CD8-positive, alpha-beta memory T cell (primary cell): ENCODE data around the gene OSMR. TPM values are rescaled to one million over a fixed set of nuclear protein-coding genes. Genes with fewer than 3 reads are reported as not detected.

Experiments used
- CTCF ChIA-PET: fragments of 350-600 bp; sonication (Branson Sonifier 250); formaldehyde crosslinking; loops from one replicate; lab custom pipeline; 2021; ENCODE audit warnings: antibody characterized with exemption; lab: Charles Lee
- POLR2A ChIA-PET: fragments of 350-600 bp; sonication (Branson Sonifier 250); formaldehyde crosslinking; loops from one replicate; lab custom pipeline; 2021; ENCODE audit warnings: antibody characterized with exemption; lab: Charles Lee
- DNase-seq, 5 donors: peaks; one replicate each; pipeline versions ENCODE4 v3.0.0 to v3.0.0-alpha.2; 2020 to 2022; ENCODE audit warnings: mixed read lengths in 1 of 5
- H3K27ac ChIP-seq: one replicate; pipeline ENCODE4 v1.7.0; 2013; ENCODE audit warnings: low read depth, mild to moderate bottlenecking, low read length, moderate library complexity
- H3K27me3 ChIP-seq: 2 replicates; pipeline ENCODE4 v1.7.0; 2013; ENCODE audit warnings: low read length, mild to moderate bottlenecking; ENCODE audit not compliant: insufficient read depth, poor library complexity, severe bottlenecking
- H3K36me3 ChIP-seq: 2 replicates; pipeline ENCODE4 v1.7.0; 2013; ENCODE audit warnings: mild to moderate bottlenecking, low read length, moderate library complexity; ENCODE audit not compliant: insufficient read depth
- H3K4me1 ChIP-seq: 2 replicates; pipeline ENCODE4 v1.7.0; 2013; ENCODE audit warnings: mild to moderate bottlenecking, low read length, moderate library complexity; ENCODE audit not compliant: insufficient read depth
- H3K4me3 ChIP-seq: 2 replicates; pipeline ENCODE4 v1.7.0; 2013; ENCODE audit warnings: mild to moderate bottlenecking, low read length
- H3K9me3 ChIP-seq: 2 replicates; pipeline ENCODE4 v1.7.0; 2013; ENCODE audit warnings: mild to moderate bottlenecking, low read length
- H3K27ac Mint-ChIP-seq, 8 donors: one replicate each; pipeline ENCODE4 v1.8.0; 2020 to 2021; ENCODE audit warnings: mixed read lengths in 8 of 8, mild to moderate bottlenecking in 6 of 8, inconsistent platforms in 3 of 8, moderate library complexity in 3 of 8
- H3K27me3 Mint-ChIP-seq, 2 donors: one replicate each; pipeline ENCODE4 v1.8.0; 2020 to 2021; ENCODE audit warnings: mixed read lengths in 2 of 2, mild to moderate bottlenecking in 1 of 2, moderate library complexity in 1 of 2
- H3K36me3 Mint-ChIP-seq, 3 donors: one replicate each; pipeline ENCODE4 v1.8.0; 2020 to 2021; ENCODE audit warnings: mixed read lengths in 3 of 3, inconsistent platforms in 1 of 3, mild to moderate bottlenecking in 1 of 3
- H3K4me1 Mint-ChIP-seq, 3 donors: one replicate each; pipeline ENCODE4 v1.8.0; 2020 to 2021; ENCODE audit warnings: mixed read lengths in 3 of 3, inconsistent platforms in 1 of 3, mild to moderate bottlenecking in 1 of 3
- H3K4me3 Mint-ChIP-seq, 7 donors: one replicate each; pipeline ENCODE4 v1.8.0; 2020 to 2021; ENCODE audit warnings: mixed read lengths in 7 of 7, mild to moderate bottlenecking in 6 of 7, moderate library complexity in 4 of 7, inconsistent platforms in 2 of 7
- H3K9me3 Mint-ChIP-seq, 5 donors: one replicate each; pipeline ENCODE4 v1.8.0; 2020 to 2022; ENCODE audit warnings: mixed read lengths in 5 of 5, mild to moderate bottlenecking in 3 of 5, moderate library complexity in 2 of 5, inconsistent platforms in 1 of 5
- polyA plus RNA-seq: library from polyadenylated mRNA; unstranded; fragments of 300-500 nt; fragmentation: Illumina TruSeq; gene quantifications from one replicate; pipeline ENCODE4 v1.2.3, GENCODE V29; 2021
- total RNA-seq, 2 experiments: library from RNA; stranded (reverse); gene quantifications; one replicate each; pipeline ENCODE4 v1.2.3, GENCODE V29; 2021

The OSMR gene
- total and polyA plus RNA-seq, 3 experiments from 2014 or later: not detected

DNA sequence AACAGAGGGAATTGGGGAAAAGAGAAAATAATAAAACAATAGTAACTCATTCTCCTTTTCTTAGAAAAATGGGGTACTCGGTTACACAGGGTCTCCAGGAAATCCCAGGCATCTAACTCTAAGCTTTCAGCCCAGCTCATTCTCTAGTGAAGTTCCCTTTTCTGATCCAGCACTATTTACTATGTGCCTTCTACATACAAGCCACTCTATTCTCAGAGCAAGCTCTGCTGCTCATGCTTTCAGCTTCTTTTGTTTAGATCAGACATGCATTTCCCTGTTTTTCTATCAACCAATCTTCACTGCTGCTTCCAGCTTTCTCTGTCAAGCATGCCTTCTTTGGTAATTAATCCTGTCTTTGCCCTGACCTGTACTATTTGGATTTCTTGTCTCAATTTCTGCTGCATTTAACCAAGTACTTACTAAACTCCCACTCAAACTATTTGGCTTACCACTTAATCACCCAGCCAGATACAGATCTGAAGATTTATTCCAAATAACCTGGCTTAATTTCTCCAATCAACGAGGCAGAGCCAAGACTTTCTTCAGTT lies 25.3 kb downstream of the OSMR start:
- DNase-seq: no peak
- CTCF ChIA-PET: no interaction called here
- Mint-ChIP-seq H3K4me3 (no peak overlapping the region), H3K27ac (no peak overlapping the region), H3K9me3 (peaks cover 0 to 3% (median 2%) of the 10 kb centered on the region in 5 donors), H3K27me3 (peaks cover 2 to 55% of the 10 kb centered on the region in 2 donors), H3K4me1 (no peaks in the 10 kb centered on the region), H3K36me3 (no peaks in the 10 kb centered on the region)
- Histone ChIP-seq H3K9me3 (no peaks in the 10 kb centered on the region), H3K27me3 (no peaks in the 10 kb centered on the region), H3K4me1 (no peaks in the 10 kb centered on the region), H3K36me3 (no peaks in the 10 kb centered on the region), H3K4me3 (no peak overlapping the region), H3K27ac (no peak overlapping the region)
- POLR2A ChIA-PET: no interaction called here

DNA sequence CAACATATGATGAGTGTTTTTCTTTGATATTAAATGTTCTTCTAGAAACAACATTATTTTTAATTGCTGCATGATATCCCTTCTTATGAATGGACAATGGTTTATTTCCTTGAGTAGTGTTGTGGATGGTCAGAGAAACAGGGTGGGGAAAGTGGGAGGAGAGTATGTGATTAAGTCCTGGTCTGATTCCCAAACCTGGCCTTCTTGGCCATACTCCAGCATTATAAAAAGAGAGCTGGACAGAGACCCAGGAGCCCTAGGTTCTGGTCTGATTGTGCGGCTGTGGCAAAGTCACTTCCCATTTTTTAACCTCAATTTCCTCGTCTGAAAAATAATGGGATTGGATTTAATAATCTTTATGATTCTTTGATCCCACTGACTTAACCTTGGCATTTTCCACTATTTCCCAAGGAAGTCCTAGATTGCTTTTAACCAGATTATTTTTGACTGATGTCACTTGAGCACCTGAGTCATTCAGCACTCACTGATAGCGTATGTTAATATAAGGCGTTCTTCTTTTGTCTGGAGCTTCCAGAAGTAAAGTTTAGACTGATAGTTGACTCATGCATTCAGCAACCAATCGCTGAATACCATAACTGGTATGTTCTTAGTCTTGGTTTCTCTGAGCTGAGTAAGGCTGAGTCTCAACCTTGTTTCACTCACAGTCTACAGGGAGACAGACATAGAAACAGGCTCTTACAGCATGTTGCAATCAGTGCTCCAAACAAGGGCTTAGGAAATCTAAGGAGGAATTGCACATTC lies 26.2 kb downstream of the OSMR start:
- no peak for DNase-seq
- no peaks in the 10 kb centered on the region for H3K4me1 ChIP-seq
- no peak overlapping the region for H3K27ac Mint-ChIP-seq
- no peaks in the 10 kb centered on the region for H3K36me3 ChIP-seq
- no peaks in the 10 kb centered on the region for H3K36me3 Mint-ChIP-seq
- H3K4me1 Mint-ChIP-seq: no peaks in the 10 kb centered on the region
- peaks cover 2 to 63% of the 10 kb centered on the region in 2 donors for H3K27me3 Mint-ChIP-seq
- H3K27me3 ChIP-seq: no peaks in the 10 kb centered on the region
- POLR2A ChIA-PET: no interaction called here
- no peak overlapping the region for H3K27ac ChIP-seq
- H3K9me3 ChIP-seq: no peaks in the 10 kb centered on the region
- H3K4me3 ChIP-seq: no peak overlapping the region
- no peak overlapping the region for H3K4me3 Mint-ChIP-seq
- CTCF ChIA-PET: no interaction called here
- peaks cover 0 to 3% (median 0%) of the 10 kb centered on the region in 5 donors for H3K9me3 Mint-ChIP-seq

DNA sequence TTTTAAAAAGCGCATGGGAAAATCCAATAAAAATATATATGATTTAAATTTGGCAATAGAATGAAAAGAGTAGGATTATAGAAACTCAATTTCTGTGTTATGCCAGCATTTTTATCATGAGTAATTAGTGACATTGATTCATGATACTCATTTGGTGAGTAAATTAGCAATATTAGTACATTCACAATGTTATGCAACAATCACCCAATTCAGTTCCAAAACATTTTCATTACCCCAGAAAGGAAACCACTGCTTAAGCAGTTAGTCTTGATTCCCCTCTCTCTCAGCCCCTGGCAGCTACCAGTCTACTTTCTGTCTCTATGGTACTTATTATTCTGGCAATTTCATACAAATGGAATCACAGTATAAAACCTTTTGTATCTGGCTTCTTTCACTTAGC lies 27.0 kb downstream of the OSMR start:
- Mint-ChIP-seq H3K36me3 (no peaks in the 10 kb centered on the region), H3K27ac (no peak overlapping the region), H3K4me3 (no peak overlapping the region), H3K9me3 (peaks cover 0 to 3% (median 0%) of the 10 kb centered on the region in 5 donors), H3K4me1 (no peaks in the 10 kb centered on the region), H3K27me3 (peaks cover 6 to 67% of the 10 kb centered on the region in 2 donors)
- Histone ChIP-seq H3K36me3 (no peaks in the 10 kb centered on the region), H3K9me3 (no peaks in the 10 kb centered on the region), H3K4me3 (no peak overlapping the region), H3K27me3 (no peaks in the 10 kb centered on the region), H3K27ac (no peak overlapping the region), H3K4me1 (no peaks in the 10 kb centered on the region)
- no peak for DNase-seq
- POLR2A ChIA-PET: no interaction called here
- CTCF ChIA-PET: no interaction called here

DNA sequence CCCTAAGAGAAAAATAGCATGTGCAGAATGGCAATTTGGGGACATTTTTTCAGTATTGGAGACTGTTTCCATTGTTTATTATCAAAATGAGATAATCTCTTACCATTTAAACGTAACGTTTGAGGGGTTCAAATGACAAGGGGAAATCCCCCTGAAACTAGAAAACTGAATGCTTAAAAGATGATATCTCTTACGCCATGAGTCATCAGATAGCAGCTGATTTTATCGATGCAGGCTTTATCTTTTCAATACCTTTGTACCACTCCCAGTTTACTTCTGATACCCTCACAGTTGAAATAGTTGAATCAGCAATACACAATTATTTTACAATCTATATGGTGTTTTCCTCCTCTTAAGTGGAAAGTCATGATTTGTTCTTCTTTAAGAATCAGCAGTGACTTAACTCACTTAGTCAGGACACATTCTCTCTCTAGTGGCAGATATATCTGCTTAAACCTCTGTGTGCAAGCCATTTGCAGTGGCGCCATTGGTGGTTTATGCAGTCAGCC lies 29.2 kb downstream of the OSMR start:
- Mint-ChIP-seq H3K9me3 (peaks cover 0 to 3% (median 0%) of the 10 kb centered on the region in 5 donors), H3K4me1 (no peaks in the 10 kb centered on the region), H3K36me3 (no peaks in the 10 kb centered on the region), H3K27me3 (peaks cover 4 to 66% of the 10 kb centered on the region in 2 donors), H3K4me3 (no peak overlapping the region), H3K27ac (no peak overlapping the region)
- H3K4me3 ChIP-seq: no peak overlapping the region
- no peaks in the 10 kb centered on the region for H3K9me3 ChIP-seq
- CTCF ChIA-PET: no interaction called here
- H3K27me3 ChIP-seq: no peaks in the 10 kb centered on the region
- no peaks in the 10 kb centered on the region for H3K4me1 ChIP-seq
- POLR2A ChIA-PET: no interaction called here
- no peak overlapping the region for H3K27ac ChIP-seq
- no peaks in the 10 kb centered on the region for H3K36me3 ChIP-seq
- DNase-seq: no peak

DNA sequence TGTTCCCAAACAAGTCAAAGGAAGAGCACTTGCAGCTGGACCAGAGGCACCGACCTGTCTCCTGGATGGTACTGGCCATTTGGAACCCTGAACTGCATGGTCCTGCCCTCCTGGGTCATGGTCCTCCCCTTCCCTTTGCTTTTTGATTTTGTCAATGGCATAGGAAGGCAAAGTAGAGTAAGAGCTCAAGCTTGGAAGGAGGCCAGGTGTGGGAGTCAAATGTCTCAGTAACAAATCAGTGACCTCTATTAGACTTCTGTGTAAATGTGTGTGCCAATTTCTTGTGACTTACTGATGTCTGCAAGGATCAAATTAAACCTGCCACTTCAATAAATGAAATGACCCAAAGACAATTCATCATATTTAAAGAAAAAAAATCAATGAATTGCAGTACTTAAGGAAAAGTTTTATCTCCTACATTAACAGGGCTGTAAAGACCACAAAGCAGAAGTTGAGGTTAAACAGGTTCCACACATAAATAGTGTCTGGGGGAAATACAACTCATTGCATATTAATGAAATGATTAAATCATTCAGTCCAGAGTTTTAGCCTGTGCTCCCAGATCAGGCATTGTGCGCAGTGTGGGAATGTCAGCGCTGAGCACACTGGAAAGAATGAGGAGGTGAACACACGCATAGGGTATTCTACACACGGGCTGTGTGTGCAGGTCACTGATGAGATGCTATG lies 32.7 kb downstream of the OSMR start:
- H3K4me3 Mint-ChIP-seq: no peak overlapping the region
- POLR2A ChIA-PET: no interaction called here
- no peaks in the 10 kb centered on the region for H3K9me3 ChIP-seq
- H3K27ac Mint-ChIP-seq: peak overlapping the region in 1 of 8 donors; percentile 7
- H3K36me3 Mint-ChIP-seq: no peaks in the 10 kb centered on the region
- no peaks in the 10 kb centered on the region for H3K4me1 ChIP-seq
- DNase-seq: no peak
- CTCF ChIA-PET: no interaction called here
- no peaks in the 10 kb centered on the region for H3K9me3 Mint-ChIP-seq
- H3K27ac ChIP-seq: no peak overlapping the region
- H3K4me3 ChIP-seq: no peak overlapping the region
- H3K4me1 Mint-ChIP-seq: no peaks in the 10 kb centered on the region
- H3K27me3 ChIP-seq: no peaks in the 10 kb centered on the region
- H3K36me3 ChIP-seq: no peaks in the 10 kb centered on the region
- H3K27me3 Mint-ChIP-seq: peaks cover 4 to 54% of the 10 kb centered on the region in 2 donors

DNA sequence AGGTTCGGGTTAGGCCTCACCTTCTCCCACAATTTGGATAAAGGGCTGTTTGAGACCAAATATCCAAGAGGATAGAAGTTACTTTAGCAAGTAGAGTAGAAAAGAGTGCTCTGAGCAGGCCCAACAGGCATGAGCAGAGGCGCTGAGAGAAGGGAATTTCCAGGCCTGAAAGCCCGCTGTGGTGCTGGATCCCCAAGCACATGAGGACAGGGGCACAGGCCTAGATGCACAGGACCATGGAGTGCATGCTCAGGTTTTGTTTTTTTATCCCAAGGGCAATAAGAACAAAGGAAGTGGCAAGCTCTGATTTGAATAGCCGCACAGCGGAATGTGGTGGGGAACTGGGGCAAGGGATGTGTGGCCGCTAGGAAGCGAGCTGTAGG lies 33.3 kb downstream of the OSMR start:
- H3K9me3 Mint-ChIP-seq: no peaks in the 10 kb centered on the region
- H3K36me3 Mint-ChIP-seq: no peaks in the 10 kb centered on the region
- H3K4me3 ChIP-seq: no peak overlapping the region
- DNase-seq: no peak
- no peaks in the 10 kb centered on the region for H3K4me1 ChIP-seq
- no peaks in the 10 kb centered on the region for H3K36me3 ChIP-seq
- no peaks in the 10 kb centered on the region for H3K27me3 ChIP-seq
- no peak overlapping the region for H3K4me3 Mint-ChIP-seq
- no peak overlapping the region for H3K27ac Mint-ChIP-seq
- POLR2A ChIA-PET: no interaction called here
- no peaks in the 10 kb centered on the region for H3K9me3 ChIP-seq
- CTCF ChIA-PET: no interaction called here
- H3K27me3 Mint-ChIP-seq: peaks cover 4 to 51% of the 10 kb centered on the region in 2 donors
- no peak overlapping the region for H3K27ac ChIP-seq
- no peaks in the 10 kb centered on the region for H3K4me1 Mint-ChIP-seq

DNA sequence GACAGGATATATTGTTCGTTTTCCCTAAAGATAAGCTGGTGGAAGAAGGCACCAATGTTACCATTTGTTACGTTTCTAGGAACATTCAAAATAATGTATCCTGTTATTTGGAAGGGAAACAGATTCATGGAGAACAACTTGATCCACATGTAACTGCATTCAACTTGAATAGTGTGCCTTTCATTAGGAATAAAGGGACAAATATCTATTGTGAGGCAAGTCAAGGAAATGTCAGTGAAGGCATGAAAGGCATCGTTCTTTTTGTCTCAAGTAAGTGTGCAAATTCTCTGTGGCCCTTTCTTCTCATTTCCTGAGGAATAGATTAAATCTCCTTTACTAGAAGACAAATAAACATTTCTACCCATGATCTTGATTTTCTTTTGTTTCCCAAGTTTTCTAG lies 38.0 kb downstream of the OSMR start:
- peaks cover 0 to 24% of the 10 kb centered on the region in 2 donors for H3K27me3 Mint-ChIP-seq

DNA sequence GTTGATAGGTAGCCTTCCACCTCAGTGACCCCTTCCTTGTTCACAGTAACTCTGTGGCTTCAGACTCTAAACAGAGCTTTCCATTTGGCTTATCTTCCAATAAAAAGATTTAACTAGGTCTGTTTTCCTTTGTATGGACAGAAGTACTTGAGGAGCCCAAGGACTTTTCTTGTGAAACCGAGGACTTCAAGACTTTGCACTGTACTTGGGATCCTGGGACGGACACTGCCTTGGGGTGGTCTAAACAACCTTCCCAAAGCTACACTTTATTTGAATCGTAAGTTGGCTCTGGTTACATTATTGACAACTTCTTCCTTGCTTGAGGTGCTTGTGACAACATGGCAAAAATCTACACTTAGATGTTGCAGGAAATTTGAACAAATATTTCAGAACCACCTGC lies 39.4 kb downstream of the OSMR start:
- H3K27ac Mint-ChIP-seq: no peak overlapping the region
- no peaks in the 10 kb centered on the region for H3K27me3 ChIP-seq
- CTCF ChIA-PET: no interaction called here

More for the DNA sequence above, 38.0 kb downstream of the OSMR start:
- no peaks in the 10 kb centered on the region for H3K4me1 ChIP-seq
- no peaks in the 10 kb centered on the region for H3K36me3 ChIP-seq
- no peaks in the 10 kb centered on the region for H3K9me3 ChIP-seq
- Mint-ChIP-seq H3K36me3 (no peaks in the 10 kb centered on the region), H3K4me3 (no peak overlapping the region), H3K4me1 (no peaks in the 10 kb centered on the region), H3K9me3 (no peaks in the 10 kb centered on the region), H3K27ac (no peak overlapping the region)
- DNase-seq: no peak
- H3K27me3 ChIP-seq: no peaks in the 10 kb centered on the region
- ChIA-PET CTCF (no interaction called here), POLR2A (no interaction called here)
- no peak overlapping the region for H3K27ac ChIP-seq
- no peak overlapping the region for H3K4me3 ChIP-seq

More for the DNA sequence above, 39.4 kb downstream of the OSMR start:
- H3K4me3 Mint-ChIP-seq: no peak overlapping the region
- no peaks in the 10 kb centered on the region for H3K4me1 ChIP-seq
- no peaks in the 10 kb centered on the region for H3K36me3 ChIP-seq
- H3K9me3 Mint-ChIP-seq: no peaks in the 10 kb centered on the region
- H3K4me3 ChIP-seq: no peak overlapping the region
- peaks cover under 1 to 23% of the 10 kb centered on the region in 2 donors for H3K27me3 Mint-ChIP-seq
- no peaks in the 10 kb centered on the region for H3K4me1 Mint-ChIP-seq
- H3K27ac ChIP-seq: no peak overlapping the region
- H3K36me3 Mint-ChIP-seq: no peaks in the 10 kb centered on the region
- DNase-seq: no peak
- no peaks in the 10 kb centered on the region for H3K9me3 ChIP-seq
- POLR2A ChIA-PET: no interaction called here
